H9 (cell line): ENCODE data around the gene C19orf25. TPM values are rescaled to one million over a fixed set of nuclear protein-coding genes. Genes with fewer than 3 reads are reported as not detected.

Source experiments
- DNase-seq: peaks from one replicate; pipeline ENCODE4 v3.0.0-alpha.2; 2017
- H2AFZ ChIP-seq: one replicate; pipeline ENCODE4 v1.6.1; 2013; ENCODE audit warnings: mild to moderate bottlenecking, low read length, control low read depth, moderate library complexity
- H2AK5ac ChIP-seq: 2 replicates; pipeline ENCODE4 v1.6.1; 2013; ENCODE audit warnings: low read length, control low read depth, mixed read lengths; ENCODE audit not compliant: insufficient read length
- H2BK120ac ChIP-seq: one replicate; pipeline ENCODE4 v1.6.1; 2013; ENCODE audit warnings: low read depth, mild to moderate bottlenecking, low read length, control low read depth, inconsistent platforms; ENCODE audit not compliant: poor library complexity, severe bottlenecking
- H2BK12ac ChIP-seq: 2 replicates; pipeline ENCODE4 v1.6.1; 2013; ENCODE audit warnings: low read length, control low read depth, mixed read lengths, low read depth; ENCODE audit not compliant: insufficient read length
- H2BK15ac ChIP-seq: 2 replicates; pipeline ENCODE4 v1.6.1; 2013; ENCODE audit warnings: low read depth, low read length, control low read depth
- H2BK20ac ChIP-seq: one replicate; pipeline ENCODE4 v1.6.1; 2013; ENCODE audit warnings: low read depth, mild to moderate bottlenecking, low read length, control low read depth, inconsistent platforms; ENCODE audit not compliant: poor library complexity, severe bottlenecking
- H2BK5ac ChIP-seq: 2 replicates; pipeline ENCODE4 v1.6.1; 2013; ENCODE audit warnings: low read length, control low read depth, mixed read lengths; ENCODE audit not compliant: insufficient read length
- H3K14ac ChIP-seq: 2 replicates; pipeline ENCODE4 v1.6.1; 2013; ENCODE audit warnings: low read length, control low read depth; ENCODE audit not compliant: insufficient read depth
- H3K18ac ChIP-seq: 2 replicates; pipeline ENCODE4 v1.6.1; 2013; ENCODE audit warnings: low read depth, mild to moderate bottlenecking, mixed read lengths, low read length, control low read depth; ENCODE audit not compliant: insufficient read length
- H3K23ac ChIP-seq: 2 replicates; pipeline ENCODE4 v1.6.1; 2013; ENCODE audit warnings: low read length, control low read depth, mixed read lengths, low read depth; ENCODE audit not compliant: insufficient read length
- H3K23me2 ChIP-seq: 2 replicates; pipeline ENCODE4 v1.6.1; 2013; ENCODE audit warnings: low read depth, mild to moderate bottlenecking, mixed read lengths, low read length, control low read depth; ENCODE audit not compliant: insufficient read length, poor library complexity, severe bottlenecking
- H3K27ac ChIP-seq: 2 replicates; pipeline ENCODE4 v1.5.1; 2013; ENCODE audit warnings: low read length, control low read depth, mixed read lengths, low read depth; ENCODE audit not compliant: insufficient read length
- H3K27me3 ChIP-seq: 2 replicates; pipeline ENCODE4 v1.6.1; 2013; ENCODE audit warnings: low read length, control low read depth, inconsistent platforms; ENCODE audit not compliant: insufficient read depth
- H3K4ac ChIP-seq: 2 replicates; pipeline ENCODE4 v1.6.1; 2013; ENCODE audit warnings: low read depth, mild to moderate bottlenecking, control low read depth, inconsistent platforms, low read length, moderate library complexity
- H3K4me1 ChIP-seq: 2 replicates; pipeline ENCODE4 v1.6.1; 2013; ENCODE audit warnings: low read length, control low read depth, inconsistent platforms; ENCODE audit not compliant: insufficient read depth
- H3K4me2 ChIP-seq: 2 replicates; pipeline ENCODE4 v1.6.1; 2013; ENCODE audit warnings: low read length, control low read depth, mixed read lengths; ENCODE audit not compliant: insufficient read length, insufficient read depth
- H3K56ac ChIP-seq: 2 replicates; pipeline ENCODE4 v1.6.1; 2013; ENCODE audit warnings: low read depth, mild to moderate bottlenecking, mixed read lengths, low read length, control low read depth; ENCODE audit not compliant: insufficient read length
- H3K79me1 ChIP-seq: 2 replicates; pipeline ENCODE4 v1.6.1; 2013; ENCODE audit warnings: low read depth, mild to moderate bottlenecking, moderate library complexity, low read length, control low read depth, inconsistent platforms; ENCODE audit not compliant: insufficient read depth, poor library complexity, severe bottlenecking
- H3K79me2 ChIP-seq: 2 replicates; pipeline ENCODE4 v1.6.1; 2013; ENCODE audit warnings: low read length, control low read depth, inconsistent platforms; ENCODE audit not compliant: insufficient read depth
- H3K9ac ChIP-seq: 2 replicates; pipeline ENCODE4 v1.6.1; 2013; ENCODE audit warnings: low read length, control low read depth, mixed read lengths; ENCODE audit not compliant: insufficient read length; ENCODE audit errors: extremely low read depth
- H3K9me3 ChIP-seq: one replicate; pipeline ENCODE4 v1.6.1; 2013; ENCODE audit warnings: low read depth, low read length, inconsistent platforms; ENCODE audit not compliant: control insufficient read depth
- H3T11ph ChIP-seq: one replicate; pipeline ENCODE4 v1.6.1; 2013; ENCODE audit warnings: mild to moderate bottlenecking, low read length, control low read depth, inconsistent platforms
- H4K20me1 ChIP-seq: one replicate; pipeline ENCODE4 v1.6.1; 2013; ENCODE audit not compliant: control insufficient read depth, insufficient read length, insufficient read depth
- H4K5ac ChIP-seq: 2 replicates; pipeline ENCODE4 v1.6.1; 2013; ENCODE audit warnings: low read depth, mild to moderate bottlenecking, mixed read lengths, low read length, control low read depth; ENCODE audit not compliant: insufficient read length
- H4K8ac ChIP-seq: replicated peaks from 2 replicates; pipeline ENCODE4 v1.6.1; 2013; ENCODE audit warnings: low read length, control low read depth, mixed read lengths, low read depth; ENCODE audit not compliant: insufficient read length
- H4K91ac ChIP-seq: 2 replicates; pipeline ENCODE4 v1.6.1; 2013; ENCODE audit warnings: low read depth, mild to moderate bottlenecking, moderate library complexity, mixed read lengths, low read length, control low read depth; ENCODE audit not compliant: insufficient read length
- H3K27ac Mint-ChIP-seq, 3 experiments: 2 replicates in 2 of 3; 3 replicates in 1 of 3; pipeline ENCODE4 v1.8.0; 2020 to 2021; ENCODE audit warnings: mixed read lengths in 3 of 3, mild to moderate bottlenecking in 1 of 3, moderate library complexity in 1 of 3
- H3K27me3 Mint-ChIP-seq: 2 replicates; pipeline ENCODE4 v1.8.0; 2021; ENCODE audit warnings: low read depth, mild to moderate bottlenecking, moderate library complexity, mixed read lengths
- H3K36me3 Mint-ChIP-seq, 3 experiments: 2 replicates in 2 of 3; 3 replicates in 1 of 3; pipeline ENCODE4 v1.8.0; 2020 to 2021; ENCODE audit warnings: low read depth in 3 of 3, mixed read lengths in 3 of 3; ENCODE audit not compliant: insufficient read depth in 1 of 3
- H3K4me1 Mint-ChIP-seq, 2 experiments: 2 replicates each; pipeline ENCODE4 v1.8.0; 2020; ENCODE audit warnings: mixed read lengths in 2 of 2
- H3K4me3 Mint-ChIP-seq, 2 experiments: 2 replicates in 1 of 2; 3 replicates in 1 of 2; pipeline ENCODE4 v1.8.0; 2020 to 2021; ENCODE audit warnings: mild to moderate bottlenecking in 2 of 2, mixed read lengths in 2 of 2, moderate library complexity in 1 of 2
- H3K9me3 Mint-ChIP-seq, 2 experiments: 2 replicates in 1 of 2; 3 replicates in 1 of 2; pipeline ENCODE4 v1.8.0; 2020; ENCODE audit warnings: mild to moderate bottlenecking in 2 of 2, mixed read lengths in 2 of 2, moderate library complexity in 1 of 2
- WGBS: extraction: QIAGEN DNeasy Blood & Tissue Kit; methylation state at CpG from one replicate; pipeline ENCODE4 v1.1.7; 2013; ENCODE audit warnings: missing lambda C conversion rate, low lambda C conversion rate, mixed read lengths; ENCODE audit not compliant: insufficient read length; ENCODE audit errors: extremely low coverage; 5-methylcytosine and 5-hydroxymethylcytosine counted together
- total RNA-seq: library from RNA; stranded (reverse); gene quantifications from 2 replicates; pipeline ENCODE4 v1.2.1, GENCODE V29; 2021
- TF ChIP-seq, protein P1 (sequence below): fragments of 200-600 bp; sonication (generic); conservative IDR thresholded peaks from 3 replicates; pipeline ENCODE4 v1.8.0; 2021; ENCODE audit warnings: antibody characterized with exemption, mild to moderate bottlenecking

Gene C19orf25
- total RNA-seq, 1 experiment from 2014 or later = 36.8 TPM

GRCh38 chr19:1523412-1524286 lies 44.6 kb upstream of the C19orf25 start, which contains the start of gene PLK5:
PLK5 (plus strand) TSS chr19:1524077; CDS start chr19:1526997, 2,920 bp downstream.
- no CpG with 5 or more reads among the region's 92 CpGs for WGBS
- H3K4me3 Mint-ChIP-seq = peak within 1 kb of the TSS; percentile 55 to 81
- no peak within 1 kb of the TSS for H3K9ac ChIP-seq

More at GRCh38 chr19:1523412-1524286, 44.6 kb upstream of the C19orf25 start, which contains the start of gene PLK5:
- no peak within 1 kb of the TSS for H2AK5ac ChIP-seq
- peaks cover 79% of the 10 kb centered on the region for H3K27me3 Mint-ChIP-seq
- H2BK15ac ChIP-seq = no peak within 1 kb of the TSS
- peaks cover 0 to 6% of the 10 kb centered on the region in 2 experiments; a peak in 3 of 5 replicates for H3K9me3 Mint-ChIP-seq
- H3K14ac ChIP-seq = no peak within 1 kb of the TSS
- no peak within 1 kb of the TSS for H3K56ac ChIP-seq
- H3K4me1 Mint-ChIP-seq = peaks cover 6 to 7% of the 10 kb centered on the region in 2 experiments; a peak in 3 of 4 replicates
- H3K9me3 ChIP-seq = no peaks in the 10 kb centered on the region
- peaks cover 2% of the 10 kb centered on the region for H3K23me2 ChIP-seq
- no peak within 1 kb of the TSS for H3K4ac ChIP-seq
- H3K4me1 ChIP-seq = no peaks in the 10 kb centered on the region
- peaks cover 3% of the 10 kb centered on the region for H4K20me1 ChIP-seq
- no peak within 1 kb of the TSS for H2BK20ac ChIP-seq
- H2BK12ac ChIP-seq = no peak within 1 kb of the TSS
- no peak within 1 kb of the TSS; a peak in 2 of 7 replicates for H3K27ac Mint-ChIP-seq
- H3K79me1 ChIP-seq = no peaks in the 10 kb centered on the region
- H3K79me2 ChIP-seq = no peaks in the 10 kb centered on the region
- peak within 1 kb of the TSS; percentile 15 for H3K4me2 ChIP-seq
- H4K91ac ChIP-seq = no peak within 1 kb of the TSS
- no peak within 1 kb of the TSS for H3K23ac ChIP-seq
- no peak within 1 kb of the TSS for H4K5ac ChIP-seq
- TF ChIP-seq, protein P1, sequence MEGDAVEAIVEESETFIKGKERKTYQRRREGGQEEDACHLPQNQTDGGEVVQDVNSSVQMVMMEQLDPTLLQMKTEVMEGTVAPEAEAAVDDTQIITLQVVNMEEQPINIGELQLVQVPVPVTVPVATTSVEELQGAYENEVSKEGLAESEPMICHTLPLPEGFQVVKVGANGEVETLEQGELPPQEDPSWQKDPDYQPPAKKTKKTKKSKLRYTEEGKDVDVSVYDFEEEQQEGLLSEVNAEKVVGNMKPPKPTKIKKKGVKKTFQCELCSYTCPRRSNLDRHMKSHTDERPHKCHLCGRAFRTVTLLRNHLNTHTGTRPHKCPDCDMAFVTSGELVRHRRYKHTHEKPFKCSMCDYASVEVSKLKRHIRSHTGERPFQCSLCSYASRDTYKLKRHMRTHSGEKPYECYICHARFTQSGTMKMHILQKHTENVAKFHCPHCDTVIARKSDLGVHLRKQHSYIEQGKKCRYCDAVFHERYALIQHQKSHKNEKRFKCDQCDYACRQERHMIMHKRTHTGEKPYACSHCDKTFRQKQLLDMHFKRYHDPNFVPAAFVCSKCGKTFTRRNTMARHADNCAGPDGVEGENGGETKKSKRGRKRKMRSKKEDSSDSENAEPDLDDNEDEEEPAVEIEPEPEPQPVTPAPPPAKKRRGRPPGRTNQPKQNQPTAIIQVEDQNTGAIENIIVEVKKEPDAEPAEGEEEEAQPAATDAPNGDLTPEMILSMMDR = no peak
- H3K27ac ChIP-seq = no peak within 1 kb of the TSS
- no peak for DNase-seq
- H3T11ph ChIP-seq = no peak within 1 kb of the TSS
- no peak within 1 kb of the TSS for H2BK5ac ChIP-seq
- H4K8ac ChIP-seq = no peak within 1 kb of the TSS
- no peak within 1 kb of the TSS for H2AFZ ChIP-seq
- no peak within 1 kb of the TSS for H3K18ac ChIP-seq
- H3K36me3 Mint-ChIP-seq = no peaks in the 10 kb centered on the region
- H3K27me3 ChIP-seq = peaks cover 16% of the 10 kb centered on the region; the same call in 1 of the 2 replicates
- H2BK120ac ChIP-seq = no peak within 1 kb of the TSS
